ENCODE measurements around the gene CTBS. TPM values are rescaled to one million over a fixed set of nuclear protein-coding genes. Genes with fewer than 3 reads are reported as not detected.

The CTBS gene
- total and polyA plus RNA-seq, 2 of the 8 experiments (the other 6 are each of a cell fraction or from before 2014, with no cell fraction given) = 3.3 to 4.1 TPM

DNA sequence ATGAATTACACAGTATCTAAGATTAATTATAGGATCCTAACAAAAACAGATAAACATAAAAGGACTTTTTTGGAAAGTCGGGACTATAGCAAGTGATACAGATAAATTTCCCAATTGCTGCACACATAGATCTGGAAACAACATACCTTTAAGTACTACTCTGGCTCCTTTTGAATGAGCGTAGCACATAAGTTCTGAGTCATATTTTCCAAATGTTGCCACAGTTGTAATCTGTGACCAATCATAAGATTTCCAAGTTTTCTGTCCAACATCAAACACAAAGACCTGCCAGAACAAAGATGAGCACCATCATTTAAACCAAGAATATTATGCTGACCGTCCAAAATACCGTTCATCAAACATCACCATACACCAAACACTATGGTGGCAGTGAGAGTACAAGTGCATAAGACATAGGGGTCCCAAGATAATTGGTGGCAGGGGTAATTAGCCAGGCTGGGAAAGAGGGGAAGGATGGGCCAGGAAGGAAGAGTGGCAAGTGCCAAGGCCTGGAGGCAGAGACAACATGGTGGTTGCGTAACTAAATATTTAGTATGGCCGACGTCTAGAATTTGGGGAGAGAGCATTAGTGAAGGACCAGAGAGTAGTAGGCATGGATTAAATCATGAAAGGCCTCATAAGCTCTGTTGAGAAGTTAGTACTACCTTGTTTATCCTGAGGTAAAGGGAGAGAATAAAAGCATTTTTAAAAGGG is 3.6 kb downstream of the CTBS start:
- Histone ChIP-seq H2BK12ac (ENCODE audit: low read depth, low read length) (no peak overlapping the region), H2BK5ac (ENCODE audit: low read depth, low read length) (no peak overlapping the region), H2BK20ac (ENCODE audit: low read length) (no peak overlapping the region), H2AK5ac (ENCODE audit: low read depth, low read length) (no peak overlapping the region), H4K8ac (ENCODE audit: extremely low read depth, insufficient read depth, low read length) (no peak overlapping the region), H2BK120ac (replicated peaks; ENCODE audit: low read depth, low read length) (no peak overlapping the region), H3K4me2 (ENCODE audit: insufficient read depth in 1 of 2, low read depth in 2 of 2, low read length in 2 of 2) (no peak overlapping the region), H3K23ac (ENCODE audit: insufficient read length) (no peak overlapping the region), H3K27ac (ENCODE audit: low read depth, low read length) (no peak overlapping the region), H3K4ac (replicated peaks; ENCODE audit: insufficient read length, low read depth, low read length) (no peak overlapping the region), H4K5ac (ENCODE audit: insufficient read length, low read depth, low read length) (no peak overlapping the region), H3K14ac (ENCODE audit: insufficient read length) (peak overlapping the region; percentile 68), H2AFZ (ENCODE audit: low read length) (no peak overlapping the region), H4K91ac (replicated peaks; ENCODE audit: insufficient read length, low read length) (no peak overlapping the region), H3K79me2 (ENCODE audit: control insufficient read depth in 1 of 2, insufficient read depth in 2 of 2, low read length in 2 of 2) (no peaks in the 10 kb centered on the region), H3K9ac (replicated peaks in 1 of 4; ENCODE audit: extremely low read depth in 1 of 4, low read depth in 3 of 4, low read length in 3 of 4) (no peak overlapping the region), H4K20me1 (replicated peaks in 1 of 2; ENCODE audit: control insufficient read depth in 1 of 2, insufficient read depth in 2 of 2, low read length in 2 of 2) (no peaks in the 10 kb centered on the region), H3K56ac (replicated peaks; ENCODE audit: insufficient read length, low read depth, low read length) (no peak overlapping the region), H3K4me3 (ENCODE audit: extremely low read depth in 1 of 4, insufficient read depth in 2 of 4, low read depth in 3 of 4, low read length in 4 of 4) (no peak overlapping the region), H3K23me2 (ENCODE audit: low read depth, low read length) (peaks cover 7% of the 10 kb centered on the region; the same call in 1 of the 2 replicates), H3K79me1 (ENCODE audit: low read depth, low read length) (no peaks in the 10 kb centered on the region), H3K4me1 (replicated peaks in 1 of 4; ENCODE audit: control insufficient read depth in 3 of 4, insufficient read depth in 4 of 4, low read length in 3 of 4) (peaks cover 5 to 13% (median 8%) of the 10 kb centered on the region in 4 experiments), H3K36me3 (ENCODE audit: control insufficient read depth in 2 of 4, insufficient read depth in 4 of 4, low read length in 3 of 4) (no peaks in the 10 kb centered on the region), H3K9me3 (ENCODE audit: insufficient read depth in 2 of 2, low read depth in 1 of 2, low read length in 1 of 2) (no peaks in the 10 kb centered on the region; a peak in 1 of 4 replicates), H3K27me3 (replicated peaks in 1 of 4; ENCODE audit: control insufficient read depth in 3 of 4, extremely low read depth in 1 of 4, insufficient read depth in 3 of 4, low read length in 3 of 4) (no peaks in the 10 kb centered on the region; a peak in 1 of 7 replicates), H2BK15ac (ENCODE audit: low read length) (no peak overlapping the region), H3K18ac (ENCODE audit: extremely low read depth, low read length) (no peak overlapping the region)
- no peak for FAIRE-seq
- ChIA-PET CTCF (ENCODE audit: partially characterized antibody) (no interaction called here), POLR2A (ENCODE audit: partially characterized antibody) (no interaction called here)
- TF ChIP-seq CEBPB (IDR thresholded peaks at IDR 0.05; ENCODE audit: low read depth, low read length) = peak; percentile 44; the same call in 1 of the 2 replicates
- TF ChIP-seq RXRA (IDR thresholded peaks at IDR 0.05; ENCODE audit: insufficient read depth, low read depth, low read length) = no peak
- no peak for TF ChIP-seq BACH1 (IDR thresholded peaks at IDR 0.05; ENCODE audit: low read length)
- no peak for TF ChIP-seq KDM5A (IDR thresholded peaks at IDR 0.05; ENCODE audit: low read length)
- TF ChIP-seq E2F6 (IDR thresholded peaks at IDR 0.05) = no peak
- TF ChIP-seq CREB1 (IDR thresholded peaks at IDR 0.05) = no peak
- no peak for TF ChIP-seq HDAC2 (IDR thresholded peaks at IDR 0.05; ENCODE audit: borderline replicate concordance in 1 of 2, low read depth in 2 of 2, low read length in 2 of 2)
- 94% methylated on average over 7 of the region's 7 CpGs; no CpG with 5 or more reads in 1 of the 2 experiments for WGBS, 2 experiments (ENCODE audit: extremely low coverage in 1 of 2, insufficient coverage in 1 of 2, insufficient read length in 1 of 2, insufficient replicate concordance in 2 of 2, low coverage in 1 of 2, low lambda C conversion rate in 2 of 2, missing lambda C conversion rate in 1 of 2)
- no peak for DNase-seq (ENCODE audit: low read depth in 1 of 2, low spot score in 2 of 2)

Measured in H1 (cell line).